Mesenchymal stem cell (in vitro differentiated cells and primary cell): ENCODE measurements around the gene KIRREL3.
A peak's percentile ranks its signal among the peaks of the same experiment; 100 is the strongest.

Experiments
- DNase-seq: peaks from one replicate; pipeline ENCODE4 v3.0.0-alpha.2; 2013
- H2AFZ ChIP-seq: one replicate; pipeline ENCODE4 v1.6.1; 2013; ENCODE audit warnings: low read depth, mild to moderate bottlenecking, control low read depth, inconsistent platforms, low read length, moderate library complexity
- H2AK5ac ChIP-seq: 2 replicates; pipeline ENCODE4 v1.6.1; 2013; ENCODE audit warnings: low read length, moderate library complexity, mild to moderate bottlenecking, inconsistent platforms; ENCODE audit not compliant: severe bottlenecking
- H2BK120ac ChIP-seq: one replicate; pipeline ENCODE4 v1.6.1; 2013; ENCODE audit warnings: low read depth, mild to moderate bottlenecking, inconsistent platforms, low read length, moderate library complexity
- H2BK12ac ChIP-seq, 2 experiments: one replicate each; pipeline ENCODE4 v1.6.1; 2013; ENCODE audit warnings: inconsistent platforms in 2 of 2, low read length in 2 of 2, mild to moderate bottlenecking in 2 of 2, moderate library complexity in 2 of 2, control low read depth in 1 of 2
- H2BK15ac ChIP-seq: one replicate; pipeline ENCODE4 v1.6.1; 2013; ENCODE audit warnings: mild to moderate bottlenecking, low read depth, inconsistent platforms; ENCODE audit not compliant: poor library complexity, severe bottlenecking
- H2BK5ac ChIP-seq: 2 replicates; pipeline ENCODE4 v1.6.1; 2013; ENCODE audit warnings: low read depth, mild to moderate bottlenecking, low read length, control low read depth, inconsistent platforms; ENCODE audit not compliant: poor library complexity, severe bottlenecking
- H3K14ac ChIP-seq, 2 experiments: one replicate each; pipeline ENCODE4 v1.6.1; 2013; ENCODE audit warnings: inconsistent platforms in 2 of 2, low read length in 2 of 2, control low read depth in 1 of 2, mild to moderate bottlenecking in 1 of 2, moderate library complexity in 1 of 2
- H3K18ac ChIP-seq, 2 experiments: one replicate each; pipeline ENCODE4 v1.6.1; 2013; ENCODE audit warnings: inconsistent platforms in 2 of 2, low read length in 2 of 2, control low read depth in 1 of 2, low read depth in 1 of 2, mild to moderate bottlenecking in 1 of 2
- H3K23ac ChIP-seq, 2 experiments: one replicate each; pipeline ENCODE4 v1.6.1; 2013; ENCODE audit warnings: inconsistent platforms in 2 of 2, low read length in 2 of 2, mild to moderate bottlenecking in 2 of 2, moderate library complexity in 2 of 2, control low read depth in 1 of 2
- H3K27ac ChIP-seq: 2 replicates; pipeline ENCODE4 v1.5.1; 2013; ENCODE audit warnings: mild to moderate bottlenecking, moderate library complexity, low read length, control low read depth, inconsistent platforms; ENCODE audit not compliant: poor library complexity, severe bottlenecking
- H3K27me3 ChIP-seq, 2 experiments: 2 replicates each; pipeline versions ENCODE4 v1.6.1 to v1.7.0; 2013; ENCODE audit warnings: low read length in 2 of 2, mild to moderate bottlenecking in 2 of 2, moderate library complexity in 2 of 2, control low read depth in 1 of 2, inconsistent platforms in 1 of 2; ENCODE audit not compliant: control insufficient read depth in 1 of 2, insufficient read depth in 1 of 2
- H3K36me3 ChIP-seq, 2 experiments: 2 replicates each; pipeline versions ENCODE4 v1.6.1 to v1.7.0; 2013; ENCODE audit warnings: low read length in 2 of 2, control low read depth in 1 of 2, inconsistent platforms in 1 of 2, low read depth in 1 of 2, mild to moderate bottlenecking in 1 of 2; ENCODE audit not compliant: insufficient read depth in 2 of 2, control insufficient read depth in 1 of 2
- H3K4ac ChIP-seq, 2 experiments: one replicate each; pipeline ENCODE4 v1.6.1; 2013; ENCODE audit warnings: inconsistent platforms in 2 of 2, low read length in 2 of 2, mild to moderate bottlenecking in 2 of 2, moderate library complexity in 2 of 2, control low read depth in 1 of 2, low read depth in 1 of 2
- H3K4me1 ChIP-seq: 2 replicates; pipeline ENCODE4 v1.6.1; 2013; ENCODE audit warnings: low read depth, low read length, control low read depth; ENCODE audit not compliant: control insufficient read depth, insufficient read depth
- H3K4me2 ChIP-seq: 2 replicates; pipeline ENCODE4 v1.6.1; 2013; ENCODE audit warnings: low read length, mild to moderate bottlenecking, inconsistent platforms; ENCODE audit not compliant: poor library complexity, severe bottlenecking
- H3K4me3 ChIP-seq, 2 experiments: 2 replicates each; pipeline versions ENCODE4 v1.5.1 to v1.7.0; 2013; ENCODE audit warnings: low read length in 2 of 2, mild to moderate bottlenecking in 2 of 2, control low read depth in 1 of 2, low read depth in 1 of 2; ENCODE audit not compliant: insufficient read depth in 1 of 2
- H3K79me1 ChIP-seq: replicated peaks from 2 replicates; pipeline ENCODE4 v1.6.1; 2013; ENCODE audit warnings: mild to moderate bottlenecking, control low read depth, low read length, inconsistent platforms; ENCODE audit not compliant: poor library complexity, severe bottlenecking
- H3K9ac ChIP-seq: 2 replicates; pipeline ENCODE4 v1.7.0; 2013; ENCODE audit warnings: mild to moderate bottlenecking, low read length, moderate library complexity
- H3K9me3 ChIP-seq: 2 replicates; pipeline ENCODE4 v1.7.0; 2013; ENCODE audit warnings: mild to moderate bottlenecking, low read length; ENCODE audit not compliant: control insufficient read depth
- H4K8ac ChIP-seq: one replicate; pipeline ENCODE4 v1.6.1; 2013; ENCODE audit warnings: inconsistent platforms, mild to moderate bottlenecking, low read length, moderate library complexity
- H4K91ac ChIP-seq: one replicate; pipeline ENCODE4 v1.6.1; 2013; ENCODE audit warnings: mild to moderate bottlenecking, low read length, inconsistent platforms
- WGBS: methylation state at CpG from one replicate; pipeline ENCODE4 v1.1.7; 2013; ENCODE audit warnings: mixed read lengths; 5-methylcytosine and 5-hydroxymethylcytosine counted together

KIRREL3 gene

GRCh38 chr11:127027000-127027399, 26.4 kb upstream of the KIRREL3 start:
- no peak for DNase-seq
- Histone ChIP-seq H2BK15ac (no peak overlapping the region), H3K4me2 (no peak overlapping the region), H3K27ac (no peak overlapping the region), H3K9me3 (no peaks in the 10 kb centered on the region), H3K18ac (no peak overlapping the region), H2AFZ (no peak overlapping the region), H3K4me3 (no peak overlapping the region), H3K14ac (no peak overlapping the region), H4K8ac (no peak overlapping the region), H3K36me3 (no peaks in the 10 kb centered on the region), H2BK5ac (no peak overlapping the region), H4K91ac (no peak overlapping the region), H3K23ac (no peak overlapping the region), H3K4ac (no peak overlapping the region), H3K4me1 (peaks cover 2% of the 10 kb centered on the region), H3K27me3 (peaks cover 4 to 11% of the 10 kb centered on the region in 2 experiments), H3K9ac (no peak overlapping the region), H2BK12ac (no peak overlapping the region), H3K79me1 (no peaks in the 10 kb centered on the region), H2AK5ac (no peak overlapping the region), H2BK120ac (no peak overlapping the region)
- WGBS: 83% methylated on average over 4 of the region's 4 CpGs

- Histone ChIP-seq H3K14ac (no peak overlapping the region), H3K9me3 (no peaks in the 10 kb centered on the region), H3K23ac (no peak overlapping the region), H2BK12ac (no peak overlapping the region), H4K8ac (no peak overlapping the region), H3K4ac (no peak overlapping the region), H3K36me3 (no peaks in the 10 kb centered on the region), H2BK5ac (no peak overlapping the region), H3K4me3 (no peak overlapping the region), H3K18ac (no peak overlapping the region), H3K79me1 (no peaks in the 10 kb centered on the region), H3K27me3 (peaks cover 0 to 20% of the 10 kb centered on the region in 2 experiments), H3K9ac (no peak overlapping the region), H2AFZ (no peak overlapping the region), H2AK5ac (no peak overlapping the region), H3K4me2 (no peak overlapping the region), H4K91ac (no peak overlapping the region), H2BK15ac (no peak overlapping the region), H3K27ac (no peak overlapping the region), H2BK120ac (no peak overlapping the region), H3K4me1 (peaks cover 2% of the 10 kb centered on the region)
- WGBS: 64% methylated on average over 2 of the region's 2 CpGs
- DNase-seq: no peak
Observed at GRCh38 chr11:127023991-127024390, 23.4 kb upstream of the KIRREL3 start.

- H2BK12ac ChIP-seq: no peak overlapping the region
- no peak overlapping the region for H4K8ac ChIP-seq
- no peak overlapping the region for H2AFZ ChIP-seq
- 88% methylated on average over 8 of the region's 8 CpGs for WGBS
- peaks cover 5% of the 10 kb centered on the region for H3K4me1 ChIP-seq
- H3K27me3 ChIP-seq: peaks cover 0 to 9% of the 10 kb centered on the region in 2 experiments
- H4K91ac ChIP-seq: no peak overlapping the region
- H2BK15ac ChIP-seq: no peak overlapping the region
- H3K14ac ChIP-seq: no peak overlapping the region
- H3K27ac ChIP-seq: no peak overlapping the region
- H2BK5ac ChIP-seq: no peak overlapping the region
- H3K9me3 ChIP-seq: no peaks in the 10 kb centered on the region
- H3K36me3 ChIP-seq: no peaks in the 10 kb centered on the region
- no peak overlapping the region for H2BK120ac ChIP-seq
- no peak overlapping the region for H3K4ac ChIP-seq
- no peak overlapping the region for H3K23ac ChIP-seq
- H3K79me1 ChIP-seq: no peaks in the 10 kb centered on the region
- H3K4me3 ChIP-seq: no peak overlapping the region
- no peak overlapping the region for H3K4me2 ChIP-seq
- DNase-seq: no peak
- no peak overlapping the region for H3K18ac ChIP-seq
- no peak overlapping the region for H2AK5ac ChIP-seq
- H3K9ac ChIP-seq: no peak overlapping the region
Observed at GRCh38 chr11:127018683-127019279, 18.2 kb upstream of the KIRREL3 start.

- Histone ChIP-seq H3K14ac (no peak overlapping the region), H3K9ac (no peak overlapping the region), H2BK5ac (no peak overlapping the region), H3K79me1 (no peaks in the 10 kb centered on the region), H2BK15ac (no peak overlapping the region), H2BK120ac (no peak overlapping the region), H2BK12ac (no peak overlapping the region), H3K4me1 (peaks cover 4% of the 10 kb centered on the region), H3K36me3 (no peaks in the 10 kb centered on the region), H4K8ac (no peak overlapping the region), H3K9me3 (no peaks in the 10 kb centered on the region), H2AK5ac (no peak overlapping the region), H3K4ac (no peak overlapping the region), H3K4me3 (no peak overlapping the region), H3K27me3 (peaks cover 9% of the 10 kb centered on the region in 2 experiments), H4K91ac (no peak overlapping the region), H3K23ac (no peak overlapping the region), H3K18ac (no peak overlapping the region), H3K27ac (no peak overlapping the region), H2AFZ (no peak overlapping the region), H3K4me2 (no peak overlapping the region)
- 40% methylated on average over 6 of the region's 7 CpGs for WGBS
- peak; percentile 42 for DNase-seq
Observed at GRCh38 chr11:127017482-127017881, 16.9 kb upstream of the KIRREL3 start.
